Measurements from ENCODE around the gene SUCO. TPM values are rescaled to one million over a fixed set of nuclear protein-coding genes. Genes with fewer than 3 reads are reported as not detected.

Gene SUCO
- total RNA-seq, 5 donors from 2014 or later (not counting 1 experiment from before 2014, with no cell fraction given) = 43.7 to 87.1 (median 47.9) TPM

- Mint-ChIP-seq H3K27ac (peak overlapping the region; percentile 80 to 84), H3K4me1 (peaks cover 61 to 75% (median 68%) of the 10 kb centered on the region in 3 donors), H3K27me3 (no peaks in the 10 kb centered on the region), H3K9me3 (no peaks in the 10 kb centered on the region), H3K4me3 (peak overlapping the region; percentile 71 to 87 (median 73)), H3K36me3 (peaks cover 14% of the 10 kb centered on the region)
- DNase-seq (no peak), ATAC-seq (replicated peaks in 1 of 4) (no peak)
- peak overlapping the region in 1 of 2 donors; percentile 52 for H3K4me3 ChIP-seq (ENCODE audit: control insufficient read depth in 1 of 2, extremely low read depth in 1 of 2, low read length in 1 of 2)
- peak overlapping the region; percentile 68 for H3K27ac ChIP-seq (ENCODE audit: low read length)
- H3K9me3 ChIP-seq = no peaks in the 10 kb centered on the region
- no peaks in the 10 kb centered on the region for H3K27me3 ChIP-seq (replicated peaks in 1 of 2; ENCODE audit: control insufficient read depth in 2 of 2, extremely low read depth in 1 of 2, insufficient read depth in 2 of 2, low read length in 1 of 2)
- CTCF ChIA-PET = interaction anchor here in 1 of 2 donors (1.0 to 1.7 kb wide), 3 partner anchors 10 to 56 kb away, joined by 5 to 7 read pairs (median 5); no protein-coding TSS in a partner anchor
- POLR2A ChIA-PET = interaction anchor here (0.6 to 1.1 kb wide), 4 partner anchors 26 to 1439 kb away, joined by 3 to 7 read pairs (median 4); no protein-coding TSS in a partner anchor
- WGBS (ENCODE audit: insufficient coverage) = no CpG with 5 or more reads among the region's 3 CpGs
- H3K36me3 ChIP-seq (ENCODE audit: control insufficient read depth in 2 of 2, extremely low read depth in 1 of 2, insufficient read depth in 1 of 2, low read length in 1 of 2) = peaks cover 0 to 18% of the 10 kb centered on the region in 2 donors
- H3K4me1 ChIP-seq (ENCODE audit: control insufficient read depth in 1 of 2, extremely low read depth in 1 of 2, insufficient read depth in 2 of 2, low read length in 2 of 2) = peaks cover 34 to 42% of the 10 kb centered on the region in 2 experiments
Observed at GRCh38 chr1:172661107-172661506, 128.2 kb downstream of the SUCO start.

Other genes starting within 250 kb of the SUCO start
- not detected for gene C1orf105, start 112.5 kb upstream of the SUCO start, total RNA-seq
- 10 to 100 TPM; 26.9 to 39.0 (median 34.5) TPM for gene PIGC, start 89.1 kb upstream of the SUCO start, total RNA-seq
- 1 to 10 TPM in 4 of 5 donors, under 1 TPM in 1; 0.70 to 5.2 (median 3.4) TPM for gene FASLG, start 126.0 kb downstream of the SUCO start, total RNA-seq

All from T-cell (primary cell).